Measurements from ENCODE around the gene TM4SF5.

TM4SF5 gene

GRCh38 chr17:4751932-4752331 lies 19.8 kb upstream of the TM4SF5 start:
- Histone ChIP-seq H4K20me1 (ENCODE audit: insufficient read depth, low read length, poor library complexity, severe bottlenecking) (no peaks in the 10 kb centered on the region), H3K4me1 (ENCODE audit: insufficient read depth, low read length, poor library complexity, severe bottlenecking) (peaks cover 4% of the 10 kb centered on the region), H3K36me3 (ENCODE audit: insufficient read depth, low read length) (no peaks in the 10 kb centered on the region), H3K27me3 (ENCODE audit: insufficient read depth, low read length, poor library complexity, severe bottlenecking) (no peaks in the 10 kb centered on the region), H3K4me3 (ENCODE audit: low read length, poor library complexity, severe bottlenecking) (no peak overlapping the region), H3K4me2 (ENCODE audit: low read depth, low read length, poor library complexity, severe bottlenecking) (no peak overlapping the region), H2AFZ (ENCODE audit: low read length) (no peak overlapping the region), H3K9ac (ENCODE audit: low read depth, low read length, poor library complexity, severe bottlenecking) (no peak overlapping the region), H3K9me2 (replicated peaks; ENCODE audit: low read depth, low read length) (no peaks in the 10 kb centered on the region), H3K79me2 (ENCODE audit: insufficient read depth, low read length) (no peaks in the 10 kb centered on the region), H3F3A (ENCODE audit: low read depth) (no peaks in the 10 kb centered on the region), H3K9me3 (ENCODE audit: insufficient read depth, low read depth, low read length) (no peaks in the 10 kb centered on the region)
- no peak for TF ChIP-seq CTCF (conservative IDR thresholded peaks at IDR 0.05; ENCODE audit: low read length)

- Histone ChIP-seq H3K9me3 (ENCODE audit: insufficient read depth, low read depth, low read length) (no peaks in the 10 kb centered on the region), H3K9me2 (replicated peaks; ENCODE audit: low read depth, low read length) (no peaks in the 10 kb centered on the region), H3K9ac (ENCODE audit: low read depth, low read length, poor library complexity, severe bottlenecking) (no peak overlapping the region), H3K4me2 (ENCODE audit: low read depth, low read length, poor library complexity, severe bottlenecking) (no peak overlapping the region), H3K27me3 (ENCODE audit: insufficient read depth, low read length, poor library complexity, severe bottlenecking) (no peaks in the 10 kb centered on the region), H3K4me3 (ENCODE audit: low read length, poor library complexity, severe bottlenecking) (no peak overlapping the region), H3K79me2 (ENCODE audit: insufficient read depth, low read length) (no peaks in the 10 kb centered on the region), H3K36me3 (ENCODE audit: insufficient read depth, low read length) (no peaks in the 10 kb centered on the region), H2AFZ (ENCODE audit: low read length) (0 out of 2 replicates have a peak overlapping the region, but pooled peaks have one; percentile 33), H3F3A (ENCODE audit: low read depth) (no peaks in the 10 kb centered on the region), H3K4me1 (ENCODE audit: insufficient read depth, low read length, poor library complexity, severe bottlenecking) (no peaks in the 10 kb centered on the region), H4K20me1 (ENCODE audit: insufficient read depth, low read length, poor library complexity, severe bottlenecking) (no peaks in the 10 kb centered on the region)
- TF ChIP-seq EZH2phosphoT487 (IDR thresholded peaks at IDR 0.05; ENCODE audit: borderline replicate concordance) (no peak), CTCF (conservative IDR thresholded peaks at IDR 0.05; ENCODE audit: low read length) (no peak)
These were observed 18.3 kb upstream of the TM4SF5 start for GRCh38 chr17:4753392-4753791.

- H3K27me3 ChIP-seq (ENCODE audit: insufficient read depth, low read length, poor library complexity, severe bottlenecking), result no peaks in the 10 kb centered on the region
- no peak overlapping the region for H3K9ac ChIP-seq (ENCODE audit: low read depth, low read length, poor library complexity, severe bottlenecking)
- H3K79me2 ChIP-seq (ENCODE audit: insufficient read depth, low read length), result no peaks in the 10 kb centered on the region
- H3K4me1 ChIP-seq (ENCODE audit: insufficient read depth, low read length, poor library complexity, severe bottlenecking), result no peaks in the 10 kb centered on the region
- TF ChIP-seq CTCF (conservative IDR thresholded peaks at IDR 0.05; ENCODE audit: low read length) (no peak), EZH2phosphoT487 (IDR thresholded peaks at IDR 0.05; ENCODE audit: borderline replicate concordance) (no peak)
- no peak overlapping the region for H3K4me2 ChIP-seq (ENCODE audit: low read depth, low read length, poor library complexity, severe bottlenecking)
- H3K9me3 ChIP-seq (ENCODE audit: insufficient read depth, low read depth, low read length), result no peaks in the 10 kb centered on the region
- H3K4me3 ChIP-seq (ENCODE audit: low read length, poor library complexity, severe bottlenecking), result no peak overlapping the region
- no peaks in the 10 kb centered on the region for H4K20me1 ChIP-seq (ENCODE audit: insufficient read depth, low read length, poor library complexity, severe bottlenecking)
- no peaks in the 10 kb centered on the region for H3K36me3 ChIP-seq (ENCODE audit: insufficient read depth, low read length)
- H3K9me2 ChIP-seq (replicated peaks; ENCODE audit: low read depth, low read length), result no peaks in the 10 kb centered on the region
- H2AFZ ChIP-seq (ENCODE audit: low read length), result no peak overlapping the region
- no peaks in the 10 kb centered on the region for H3F3A ChIP-seq (ENCODE audit: low read depth)
These were observed 11.9 kb upstream of the TM4SF5 start for GRCh38 chr17:4759776-4760236.
